GM19023 (cell line): ENCODE results near the gene CDH26.

Experiments
- ATAC-seq: cut with Tn5 transposase; IDR thresholded peaks from one replicate; pipeline ENCODE4 v1.9.1; 2021; ENCODE audit warnings: mild to moderate bottlenecking, moderate library complexity; ENCODE audit not compliant: unreplicated experiment

Gene CDH26

GRCh38 chr20:60057866-60058807 lies 99.9 kb downstream of the CDH26 start:
- no peak for ATAC-seq

GRCh38 chr20:60058879-60059278 lies 100.7 kb downstream of the CDH26 start:
- ATAC-seq, result no peak

- ATAC-seq, result no peak
Observed at GRCh38 chr20:60060006-60060557, 101.9 kb downstream of the CDH26 start.

- no peak for ATAC-seq
Observed at GRCh38 chr20:60060593-60060992, 102.4 kb downstream of the CDH26 start.

- no peak for ATAC-seq
Observed at GRCh38 chr20:60062431-60063047, 104.3 kb downstream of the CDH26 start.

GRCh38 chr20:60063048-60063451 lies 104.8 kb downstream of the CDH26 start:
- no peak for ATAC-seq

GRCh38 chr20:60063739-60064380 lies 105.6 kb downstream of the CDH26 start:
- no peak for ATAC-seq
